Body of pancreas (tissue), 4 donors: ENCODE results near the gene SH2D4B. TPM values are rescaled to one million over a fixed set of nuclear protein-coding genes. Genes with fewer than 3 reads are reported as not detected.

Experiments used
- ATAC-seq: fragments of 150-250 bp; one replicate; pipeline ENCODE4 v1.9.1; 2016
- DNase-seq, 4 donors: peaks; one replicate each; pipeline ENCODE4 v3.0.0-alpha.2; 2019
- H3K27ac ChIP-seq, 4 donors: fragments of 200-600 bp; sonication (generic); 1 replicate in 3 of 4; 2 replicates in 1 of 4; pipeline versions ENCODE4 v1.5.1 to v1.6.1; 2016 to 2019; ENCODE audit warnings: mild to moderate bottlenecking in 1 of 4, mixed read lengths in 1 of 4, moderate library complexity in 1 of 4
- H3K27me3 ChIP-seq, 2 donors: fragments of 200-600 bp; sonication (generic); one replicate each; pipeline ENCODE4 v1.6.0; 2016; ENCODE audit warnings: mild to moderate bottlenecking in 1 of 2
- H3K36me3 ChIP-seq, 2 donors: fragments of 200-600 bp; sonication (generic); replicated peaks in 1 of 2; 2 replicates each; pipeline ENCODE4 v1.5.1; 2016; ENCODE audit warnings: low read depth in 2 of 2; ENCODE audit not compliant: insufficient read depth in 1 of 2
- H3K4me1 ChIP-seq: fragments of 200-600 bp; sonication (generic); one replicate; pipeline ENCODE4 v1.6.0; 2016
- H3K4me3 ChIP-seq, 2 donors: fragments of 200-600 bp; sonication (generic); 1 replicate in 1 of 2; 2 replicates in 1 of 2; pipeline ENCODE4 v1.5.1; 2016 to 2019
- H3K9me3 ChIP-seq, 3 donors: fragments of 200-600 bp; sonication (generic); 1 replicate in 2 of 3; 2 replicates in 1 of 3; pipeline ENCODE4 v1.5.1; 2016
- CTCF ChIP-seq, 7 experiments: fragments of 450-650 bp in 4 of 7; fragments of 200-600 bp in 3 of 7; sonication (generic) in 3 of 7; IDR thresholded peaks; one replicate each; pipeline ENCODE4 v1.5.1; 2016 to 2019; ENCODE audit warnings: antibody characterized with exemption in 7 of 7
- POLR2A ChIP-seq, 3 donors: fragments of 450-650 bp; IDR thresholded peaks; one replicate each; pipeline ENCODE4 v1.6.1; 2016; ENCODE audit warnings: antibody characterized with exemption in 3 of 3, mild to moderate bottlenecking in 2 of 3
- WGBS, 2 donors: methylation state at CpG; one replicate each; pipeline ENCODE4 v1.1.5; 2017; 5-methylcytosine and 5-hydroxymethylcytosine counted together
- intact Hi-C: fragments of 100-400 bp; cut with DNase I; formaldehyde crosslinking; loops from one replicate; pipeline ENCODE4 v1.15.1; 2023
- total RNA-seq, 2 donors: library from RNA; depleted of rRNA; stranded (reverse); fragments of >200 nt; gene quantifications; one replicate each; pipeline ENCODE4 v1.1.0, GENCODE V29; 2016

SH2D4B gene
- total RNA-seq, 2 donors from 2014 or later: 0.33 TPM; not detected in 1

- DNase-seq: peak in 1 of 4 donors; percentile 6
- intact Hi-C loops: no loop called here
- H3K27ac ChIP-seq: peak overlapping the region in 2 of 4 donors; percentile 5 to 20
- TF ChIP-seq CTCF (IDR thresholded peaks at IDR 0.05) (no peak), POLR2A (IDR thresholded peaks at IDR 0.05) (no peak)
- H3K27me3 ChIP-seq: no peaks in the 10 kb centered on the region
- peaks cover 84% of the 10 kb centered on the region for H3K4me1 ChIP-seq
- no peaks in the 10 kb centered on the region for H3K36me3 ChIP-seq
- no peaks in the 10 kb centered on the region for H3K9me3 ChIP-seq
- no peak overlapping the region for H3K4me3 ChIP-seq
- 80 to 86% methylated on average over 13 of the region's 13 CpGs for WGBS, 2 donors
- ATAC-seq: no peak
Observed at GRCh38 chr10:80501913-80502521, 35.7 kb upstream of the SH2D4B start.

GRCh38 chr10:80502621-80503583 is 34.8 kb upstream of the SH2D4B start:
- Histone ChIP-seq H3K36me3 (peaks cover 0 to 2% of the 10 kb centered on the region in 2 donors), H3K27ac (peak overlapping the region in 1 of 4 donors; percentile 22), H3K4me1 (peaks cover 75% of the 10 kb centered on the region), H3K9me3 (no peaks in the 10 kb centered on the region), H3K27me3 (no peaks in the 10 kb centered on the region), H3K4me3 (no peak overlapping the region)
- DNase-seq (peak in 1 of 4 donors; percentile 6), ATAC-seq (no peak)
- WGBS, 2 donors: 85 to 87% methylated on average over 13 of the region's 13 CpGs
- no peak for TF ChIP-seq CTCF (IDR thresholded peaks at IDR 0.05)
- no peak for TF ChIP-seq POLR2A (IDR thresholded peaks at IDR 0.05)
- intact Hi-C loops: no loop called here

GRCh38 chr10:80503584-80504157 is 34.0 kb upstream of the SH2D4B start:
- intact Hi-C loops: loop anchor here (2.0 kb wide), 1 partner anchor 57 kb away; no protein-coding TSS in a partner anchor
- ATAC-seq: no peak
- H3K36me3 ChIP-seq: peaks cover 0 to 2% of the 10 kb centered on the region in 2 donors
- no peaks in the 10 kb centered on the region for H3K9me3 ChIP-seq
- H3K27me3 ChIP-seq: no peaks in the 10 kb centered on the region
- TF ChIP-seq POLR2A (IDR thresholded peaks at IDR 0.05): no peak
- TF ChIP-seq CTCF (IDR thresholded peaks at IDR 0.05): no peak
- 81 to 83% methylated on average over 7 of the region's 7 CpGs for WGBS, 2 donors
- no peak for DNase-seq
- H3K27ac ChIP-seq: peak overlapping the region in 2 of 4 donors; percentile 63 to 72
- H3K4me1 ChIP-seq: peaks cover 67% of the 10 kb centered on the region
- no peak overlapping the region for H3K4me3 ChIP-seq

GRCh38 chr10:80504158-80504811 is 33.4 kb upstream of the SH2D4B start:
- DNase-seq (peak in 1 of 4 donors; percentile 17), ATAC-seq (no peak)
- TF ChIP-seq POLR2A (IDR thresholded peaks at IDR 0.05) (no peak), CTCF (IDR thresholded peaks at IDR 0.05) (no peak)
- intact Hi-C loops: loop anchor here (2.0 kb wide), 1 partner anchor 57 kb away; no protein-coding TSS in a partner anchor
- no peaks in the 10 kb centered on the region for H3K27me3 ChIP-seq
- H3K27ac ChIP-seq: peak overlapping the region in 3 of 4 donors; percentile 59 to 72 (median 63)
- peaks cover 0 to 2% of the 10 kb centered on the region in 2 donors for H3K36me3 ChIP-seq
- H3K4me3 ChIP-seq: no peak overlapping the region
- WGBS, 2 donors: 47 to 56% methylated on average over 7 of the region's 7 CpGs
- H3K9me3 ChIP-seq: no peaks in the 10 kb centered on the region
- peaks cover 61% of the 10 kb centered on the region for H3K4me1 ChIP-seq
